H1 (cell line): ENCODE results near the gene PRRG3. TPM values are rescaled to one million over a fixed set of nuclear protein-coding genes. Genes with fewer than 3 reads are reported as not detected.
A peak's percentile ranks its signal among the peaks of the same experiment; 100 is the strongest.

Experiments used
- CTCF ChIA-PET: fragments of 300-600 bp; sonication (Branson Sonifier 250); formaldehyde crosslinking; loops from one replicate; lab custom pipeline; 2021; ENCODE audit not compliant: partially characterized antibody; lab: Charles Lee
- POLR2A ChIA-PET: fragments of 300-600 bp; sonication (Branson Sonifier 250); formaldehyde crosslinking; loops from one replicate; lab custom pipeline; 2021; ENCODE audit warnings: inconsistent platforms; ENCODE audit not compliant: partially characterized antibody; lab: Charles Lee
- DNase-seq, 2 experiments: peaks; one replicate each; pipeline versions ENCODE4 v3.0.0 to v3.0.0-alpha.2; 2010 to 2022; ENCODE audit warnings: low spot score in 2 of 2, low read depth in 1 of 2, mixed read lengths in 1 of 2
- FAIRE-seq: peaks from 2 replicates; lab custom pipeline; 2011; peaks lifted over from hg19 to GRCh38; lab: Jason Lieb, UNC
- H2AFZ ChIP-seq: 2 replicates; pipeline ENCODE4 v1.8.1; 2012; ENCODE audit warnings: low read length, inconsistent platforms
- H2AK5ac ChIP-seq: 2 replicates; pipeline ENCODE4 v1.6.1; 2013; ENCODE audit warnings: low read depth, low read length
- H2BK120ac ChIP-seq: replicated peaks from 2 replicates; pipeline ENCODE3; 2013; ENCODE audit warnings: low read depth, low read length, inconsistent platforms
- H2BK12ac ChIP-seq: 2 replicates; pipeline ENCODE4 v1.6.1; 2013; ENCODE audit warnings: low read depth, low read length
- H2BK15ac ChIP-seq: 2 replicates; pipeline ENCODE4 v1.6.1; 2013; ENCODE audit warnings: low read length
- H2BK20ac ChIP-seq: 2 replicates; pipeline ENCODE4 v1.6.1; 2013; ENCODE audit warnings: low read length
- H2BK5ac ChIP-seq: 2 replicates; pipeline ENCODE4 v1.6.1; 2013; ENCODE audit warnings: low read depth, low read length
- H3K14ac ChIP-seq: 2 replicates; pipeline ENCODE4 v1.6.1; 2013; ENCODE audit warnings: inconsistent platforms; ENCODE audit not compliant: insufficient read length
- H3K18ac ChIP-seq: 2 replicates; pipeline ENCODE4 v1.6.1; 2013; ENCODE audit warnings: low read length; ENCODE audit errors: extremely low read depth
- H3K23ac ChIP-seq: 2 replicates; pipeline ENCODE4 v1.6.1; 2013; ENCODE audit warnings: inconsistent platforms; ENCODE audit not compliant: insufficient read length
- H3K23me2 ChIP-seq: 2 replicates; pipeline ENCODE4 v1.6.1; 2013; ENCODE audit warnings: low read depth, low read length
- H3K27ac ChIP-seq: 2 replicates; pipeline ENCODE4 v1.6.1; 2011; ENCODE audit warnings: low read depth, low read length, inconsistent platforms
- H3K27me3 ChIP-seq, 4 experiments: replicated peaks in 1 of 4; 1 replicate in 1 of 4; 2 replicates in 3 of 4; pipeline versions ENCODE4 v1.6.1 to v1.8.1; 2011 to 2013; ENCODE audit warnings: low read length in 3 of 4, mild to moderate bottlenecking in 3 of 4, inconsistent platforms in 2 of 4, mixed read lengths in 2 of 4, moderate library complexity in 1 of 4; ENCODE audit not compliant: control insufficient read depth in 3 of 4, insufficient read depth in 3 of 4; ENCODE audit errors: extremely low read depth in 1 of 4
- H3K36me3 ChIP-seq, 4 experiments: 2 replicates each; pipeline versions ENCODE4 v1.6.1 to v1.8.1; 2011 to 2013; ENCODE audit warnings: mild to moderate bottlenecking in 4 of 4, low read length in 3 of 4, moderate library complexity in 2 of 4, control low read depth in 1 of 4, inconsistent platforms in 1 of 4; ENCODE audit not compliant: insufficient read depth in 4 of 4, control insufficient read depth in 2 of 4
- H3K4ac ChIP-seq: replicated peaks from 2 replicates; pipeline ENCODE3; 2013; ENCODE audit warnings: low read length, low read depth, mixed read lengths, inconsistent platforms; ENCODE audit not compliant: insufficient read length
- H3K4me1 ChIP-seq, 4 experiments: replicated peaks in 1 of 4; 1 replicate in 1 of 4; 2 replicates in 3 of 4; pipeline versions ENCODE4 v1.6.1 to v1.8.1; 2011 to 2013; ENCODE audit warnings: low read length in 3 of 4, inconsistent platforms in 2 of 4, mixed read lengths in 1 of 4; ENCODE audit not compliant: insufficient read depth in 4 of 4, control insufficient read depth in 3 of 4
- H3K4me2 ChIP-seq, 2 experiments: 2 replicates each; pipeline versions ENCODE4 v1.6.1 to v1.8.1; 2011 to 2013; ENCODE audit warnings: low read depth in 2 of 2, low read length in 2 of 2, control low read depth in 1 of 2, inconsistent platforms in 1 of 2, mild to moderate bottlenecking in 1 of 2; ENCODE audit not compliant: insufficient read depth in 1 of 2
- H3K4me3 ChIP-seq, 4 experiments: fragments of 200-600, 300-600 bp in 1 of 4; sonication (generic), shearing (Covaris generic), sonication (Bioruptor Twin) in 1 of 4; 2 replicates each; pipeline versions ENCODE4 v1.5.1 to v1.8.1; 2011 to 2016; ENCODE audit warnings: low read length in 4 of 4, low read depth in 3 of 4, control low read depth in 2 of 4, inconsistent platforms in 2 of 4, mild to moderate bottlenecking in 2 of 4, mixed read lengths in 1 of 4, moderate library complexity in 1 of 4; ENCODE audit not compliant: insufficient read depth in 2 of 4; ENCODE audit errors: extremely low read depth in 1 of 4
- H3K56ac ChIP-seq: replicated peaks from 2 replicates; pipeline ENCODE3; 2013; ENCODE audit warnings: low read depth, mild to moderate bottlenecking, mixed read lengths, low read length, inconsistent platforms; ENCODE audit not compliant: insufficient read length
- H3K79me1 ChIP-seq: 2 replicates; pipeline ENCODE4 v1.6.1; 2013; ENCODE audit warnings: low read depth, low read length, control low read depth
- H3K79me2 ChIP-seq, 2 experiments: 2 replicates each; pipeline versions ENCODE4 v1.6.1 to v1.8.1; 2012 to 2013; ENCODE audit warnings: low read length in 2 of 2, mild to moderate bottlenecking in 2 of 2, inconsistent platforms in 1 of 2; ENCODE audit not compliant: insufficient read depth in 2 of 2, control insufficient read depth in 1 of 2
- H3K9ac ChIP-seq, 4 experiments: replicated peaks in 1 of 4; 1 replicate in 1 of 4; 2 replicates in 3 of 4; pipeline versions ENCODE4 v1.6.1 to v1.8.1; 2011 to 2013; ENCODE audit warnings: low read depth in 3 of 4, low read length in 3 of 4, control low read depth in 2 of 4, mild to moderate bottlenecking in 2 of 4, moderate library complexity in 2 of 4, inconsistent platforms in 1 of 4; ENCODE audit errors: extremely low read depth in 1 of 4
- H3K9me3 ChIP-seq, 2 experiments: 2 replicates each; pipeline versions ENCODE4 v1.6.1 to v1.8.1; 2012 to 2013; ENCODE audit warnings: mild to moderate bottlenecking in 2 of 2, moderate library complexity in 2 of 2, control low read depth in 1 of 2, inconsistent platforms in 1 of 2, low read depth in 1 of 2, low read length in 1 of 2, mixed read lengths in 1 of 2; ENCODE audit not compliant: insufficient read depth in 2 of 2
- H4K20me1 ChIP-seq, 2 experiments: replicated peaks in 1 of 2; 2 replicates each; pipeline versions ENCODE3 to v1.8.1; 2011 to 2013; ENCODE audit warnings: inconsistent platforms in 2 of 2, low read length in 2 of 2, mild to moderate bottlenecking in 1 of 2; ENCODE audit not compliant: insufficient read depth in 2 of 2, control insufficient read depth in 1 of 2
- H4K5ac ChIP-seq: 2 replicates; pipeline ENCODE4 v1.6.1; 2013; ENCODE audit warnings: low read length, low read depth, mixed read lengths, inconsistent platforms; ENCODE audit not compliant: insufficient read length
- H4K8ac ChIP-seq: 2 replicates; pipeline ENCODE4 v1.8.0; 2013; ENCODE audit warnings: mild to moderate bottlenecking, moderate library complexity, low read length, inconsistent platforms; ENCODE audit not compliant: insufficient read depth; ENCODE audit errors: extremely low read depth
- H4K91ac ChIP-seq: replicated peaks from 2 replicates; pipeline ENCODE3; 2013; ENCODE audit warnings: low read length, mixed read lengths, inconsistent platforms; ENCODE audit not compliant: insufficient read length
- CBX5 ChIP-seq: fragments of 300-800, 300-1000 bp; sonication (generic); IDR thresholded peaks from 2 replicates; pipeline ENCODE4 v1.7.1; 2016; ENCODE audit warnings: antibody characterized with exemption, low read length, low read depth
- CHD1 ChIP-seq: IDR thresholded peaks from 2 replicates; pipeline ENCODE4 v1.6.1; 2012; ENCODE audit warnings: low read depth, low read length, improper control_type of control experiment
- CREB1 ChIP-seq: IDR thresholded peaks from 2 replicates; pipeline ENCODE4 v1.6.1; 2012; ENCODE audit warnings: inconsistent platforms
- EZH2 ChIP-seq: fragments of 200-600 bp; sonication (generic); IDR thresholded peaks from 2 replicates; pipeline ENCODE4 v1.7.1; 2012; ENCODE audit warnings: low read depth, mild to moderate bottlenecking, moderate library complexity, low read length, inconsistent platforms; ENCODE audit not compliant: severe bottlenecking
- GTF2F1 ChIP-seq: IDR thresholded peaks from 2 replicates; pipeline ENCODE4 v1.6.1; 2012; ENCODE audit warnings: low read depth, low read length, improper control_type of control experiment, borderline replicate concordance
- HDAC6 ChIP-seq: IDR thresholded peaks from one replicate; pipeline ENCODE4 v1.7.1; 2012; ENCODE audit warnings: low read depth, mild to moderate bottlenecking, inconsistent platforms, low read length, moderate library complexity
- KDM5A ChIP-seq: fragments of 200-600 bp; IDR thresholded peaks from 2 replicates; pipeline ENCODE4 v1.7.1; 2012; ENCODE audit warnings: mild to moderate bottlenecking, low read length, inconsistent platforms, mixed read lengths
- MAFK ChIP-seq: IDR thresholded peaks from 2 replicates; pipeline ENCODE4 v1.6.1; 2012; ENCODE audit warnings: low read depth, mild to moderate bottlenecking, improper control_type of control experiment, low read length
- NRF1 ChIP-seq: IDR thresholded peaks from 2 replicates; pipeline ENCODE4 v1.6.1; 2011; ENCODE audit warnings: mild to moderate bottlenecking, low read depth, low read length, improper control_type of control experiment
- RXRA ChIP-seq: IDR thresholded peaks from 2 replicates; pipeline ENCODE4 v1.6.1; 2011; ENCODE audit warnings: low read depth, mild to moderate bottlenecking, low read length, moderate library complexity; ENCODE audit not compliant: insufficient read depth
- YY1 ChIP-seq: IDR thresholded peaks from 2 replicates; pipeline ENCODE4 v1.6.1; 2011; ENCODE audit warnings: low read depth, mild to moderate bottlenecking, low read length
- WGBS, 2 experiments: shearing (Covaris generic) in 1 of 2; methylation state at CpG; one replicate each; pipeline versions ENCODE4 v1.1.6 to v1.1.7; 2013 to 2015; ENCODE audit warnings: low lambda C conversion rate in 2 of 2, mixed read lengths in 2 of 2, inconsistent platforms in 1 of 2, low coverage in 1 of 2, missing lambda C conversion rate in 1 of 2; ENCODE audit not compliant: insufficient replicate concordance in 2 of 2, insufficient coverage in 1 of 2, insufficient read length in 1 of 2; ENCODE audit errors: extremely low coverage in 1 of 2, missing lambda C conversion rate in 1 of 2; 5-methylcytosine and 5-hydroxymethylcytosine counted together
- polyA plus RNA-seq, 7 experiments: library from polyadenylated mRNA; depleted of rRNA in 3 of 7; stranded (reverse) in 5 of 7; unstranded in 2 of 7; fragments of >200 nt in 5 of 7; fragments of 200-250 nt in 2 of 7; gene quantifications; 1 replicate in 5 of 7; 2 replicates in 1 of 7; 4 replicates in 1 of 7; pipeline versions ENCODE4 v1.2.1 to v1.2.3, GENCODE V29; 2011 to 2013; ENCODE audit warnings: missing spikeins in 2 of 7, mixed read lengths in 2 of 7
- total RNA-seq: library from RNA; stranded (reverse); fragmentation: NEBNext Ultra II Directional; extraction: Animal tissue kit (Norgen Biotek cat#: 25700); gene quantifications from 2 replicates; pipeline ENCODE4 v1.2.1, GENCODE V29; 2021
- TF ChIP-seq, protein P1 (sequence below): IDR thresholded peaks from 2 replicates; pipeline ENCODE4 v1.6.1; 2011; ENCODE audit warnings: low read length, improper control_type of control experiment
- TF ChIP-seq, protein P2 (sequence below): IDR thresholded peaks from 2 replicates; pipeline ENCODE4 v1.6.1; 2012; ENCODE audit warnings: inconsistent platforms

PRRG3 gene
- total and polyA plus RNA-seq, 2 of the 8 experiments (the other 6 are each of a cell fraction or from before 2014, with no cell fraction given): 4.2 to 5.4 TPM

DNA sequence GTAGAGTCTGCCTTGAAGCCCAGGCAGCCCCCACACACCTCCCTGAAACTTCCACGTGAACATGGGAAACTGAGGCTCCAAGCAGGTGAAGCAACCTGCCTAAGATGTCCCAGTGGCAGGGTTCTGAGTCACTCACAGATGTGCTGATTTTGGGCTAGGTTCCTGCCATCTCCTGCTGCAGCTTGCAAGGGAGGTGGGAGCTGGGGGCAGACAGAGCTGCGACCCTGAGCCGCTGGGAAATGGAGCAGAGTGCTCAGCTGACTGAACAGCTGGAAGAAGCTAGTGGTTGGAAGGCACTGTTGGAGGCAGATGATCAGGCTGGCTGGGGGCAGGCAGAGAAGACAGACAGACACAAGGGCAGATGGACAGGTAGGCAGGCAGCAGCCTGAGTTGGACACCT, 17.0 kb downstream of the PRRG3 start:
- no peak overlapping the region for H3K14ac ChIP-seq
- no peaks in the 10 kb centered on the region for H3K27me3 ChIP-seq
- peaks cover 0 to 4% (median 1%) of the 10 kb centered on the region in 4 experiments; a peak in 3 of 7 replicates for H3K4me1 ChIP-seq
- no peak overlapping the region for H3K23ac ChIP-seq
- no peak overlapping the region for H4K91ac ChIP-seq
- no peak overlapping the region for H3K4me3 ChIP-seq
- no peaks in the 10 kb centered on the region for H3K79me2 ChIP-seq
- DNase-seq: no peak
- no peak overlapping the region for H2BK120ac ChIP-seq
- no peaks in the 10 kb centered on the region for H3K23me2 ChIP-seq
- no peak overlapping the region for H3K18ac ChIP-seq
- no peak overlapping the region for H3K4ac ChIP-seq
- H3K9me3 ChIP-seq: no peaks in the 10 kb centered on the region
- POLR2A ChIA-PET: no interaction called here
- no peak overlapping the region for H4K8ac ChIP-seq
- 83% methylated on average over 1 of the region's 3 CpGs; no CpG with 5 or more reads in 1 of the 2 experiments for WGBS, 2 experiments
- no peak overlapping the region for H4K5ac ChIP-seq
- CTCF ChIA-PET: interaction anchor here (0.6 to 2.6 kb wide), 11 partner anchors 9 to 1109 kb away, joined by 3 to 9 read pairs (median 4); no protein-coding TSS in a partner anchor
- FAIRE-seq: no peak
- no peak overlapping the region for H3K9ac ChIP-seq
- no peak overlapping the region; the same call in 1 of the 2 replicates for H2BK20ac ChIP-seq
- H2BK5ac ChIP-seq: no peak overlapping the region
- no peak overlapping the region for H3K27ac ChIP-seq
- no peaks in the 10 kb centered on the region for H3K36me3 ChIP-seq
- no peaks in the 10 kb centered on the region for H3K79me1 ChIP-seq
- no peak overlapping the region for H2AK5ac ChIP-seq
- H3K4me2 ChIP-seq: no peak overlapping the region
- peak overlapping the region; percentile 9; the same call in 1 of the 2 replicates for H2BK12ac ChIP-seq
- no peak overlapping the region for H2BK15ac ChIP-seq
- no peak overlapping the region for H3K56ac ChIP-seq
- H4K20me1 ChIP-seq: no peaks in the 10 kb centered on the region
- H2AFZ ChIP-seq: no peak overlapping the region
- TF ChIP-seq GTF2F1 (no peak), MAFK (no peak), CHD1 (no peak), HDAC6 (no peak), EZH2 (no peak), CREB1 (no peak), NRF1 (no peak), KDM5A (no peak), RXRA (no peak), YY1 (no peak), CBX5 (no peak)
- TF ChIP-seq, protein P1, sequence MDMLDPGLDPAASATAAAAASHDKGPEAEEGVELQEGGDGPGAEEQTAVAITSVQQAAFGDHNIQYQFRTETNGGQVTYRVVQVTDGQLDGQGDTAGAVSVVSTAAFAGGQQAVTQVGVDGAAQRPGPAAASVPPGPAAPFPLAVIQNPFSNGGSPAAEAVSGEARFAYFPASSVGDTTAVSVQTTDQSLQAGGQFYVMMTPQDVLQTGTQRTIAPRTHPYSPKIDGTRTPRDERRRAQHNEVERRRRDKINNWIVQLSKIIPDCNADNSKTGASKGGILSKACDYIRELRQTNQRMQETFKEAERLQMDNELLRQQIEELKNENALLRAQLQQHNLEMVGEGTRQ: no peak
- TF ChIP-seq, protein P2, sequence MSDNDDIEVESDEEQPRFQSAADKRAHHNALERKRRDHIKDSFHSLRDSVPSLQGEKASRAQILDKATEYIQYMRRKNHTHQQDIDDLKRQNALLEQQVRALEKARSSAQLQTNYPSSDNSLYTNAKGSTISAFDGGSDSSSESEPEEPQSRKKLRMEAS: no peak
